ENCODE results near the gene BRCA2.

Gene BRCA2

DNA sequence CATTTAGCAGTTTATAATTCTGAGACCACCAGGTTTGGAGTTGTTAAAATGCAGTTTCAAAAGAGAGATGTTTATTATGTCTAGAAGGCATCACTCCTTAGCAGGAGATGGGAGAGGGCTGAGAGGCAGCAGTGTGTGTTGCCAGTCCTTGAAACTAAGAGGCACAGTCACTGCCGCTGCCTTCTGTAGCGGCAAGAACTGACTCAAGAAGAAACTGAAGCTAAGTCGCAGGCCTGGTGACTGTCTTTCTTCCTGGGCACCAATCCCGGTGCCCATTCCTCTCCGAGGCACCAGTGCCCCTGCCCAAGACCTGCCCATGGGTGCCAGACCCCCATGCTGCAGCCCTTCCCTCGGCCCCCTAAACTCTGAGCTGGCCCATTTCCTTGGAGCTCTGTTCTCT, 92.5 kb downstream of the BRCA2 start:
- H3K9me3 ChIP-seq (ENCODE audit: insufficient read depth, low read length): no peaks in the 10 kb centered on the region
- TF ChIP-seq EZH2phosphoT487 (conservative IDR thresholded peaks at IDR 0.05; ENCODE audit: low read length): no peak
- TF ChIP-seq, protein P1, sequence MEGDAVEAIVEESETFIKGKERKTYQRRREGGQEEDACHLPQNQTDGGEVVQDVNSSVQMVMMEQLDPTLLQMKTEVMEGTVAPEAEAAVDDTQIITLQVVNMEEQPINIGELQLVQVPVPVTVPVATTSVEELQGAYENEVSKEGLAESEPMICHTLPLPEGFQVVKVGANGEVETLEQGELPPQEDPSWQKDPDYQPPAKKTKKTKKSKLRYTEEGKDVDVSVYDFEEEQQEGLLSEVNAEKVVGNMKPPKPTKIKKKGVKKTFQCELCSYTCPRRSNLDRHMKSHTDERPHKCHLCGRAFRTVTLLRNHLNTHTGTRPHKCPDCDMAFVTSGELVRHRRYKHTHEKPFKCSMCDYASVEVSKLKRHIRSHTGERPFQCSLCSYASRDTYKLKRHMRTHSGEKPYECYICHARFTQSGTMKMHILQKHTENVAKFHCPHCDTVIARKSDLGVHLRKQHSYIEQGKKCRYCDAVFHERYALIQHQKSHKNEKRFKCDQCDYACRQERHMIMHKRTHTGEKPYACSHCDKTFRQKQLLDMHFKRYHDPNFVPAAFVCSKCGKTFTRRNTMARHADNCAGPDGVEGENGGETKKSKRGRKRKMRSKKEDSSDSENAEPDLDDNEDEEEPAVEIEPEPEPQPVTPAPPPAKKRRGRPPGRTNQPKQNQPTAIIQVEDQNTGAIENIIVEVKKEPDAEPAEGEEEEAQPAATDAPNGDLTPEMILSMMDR (IDR thresholded peaks at IDR 0.05; ENCODE audit: insufficient read depth, low read length, poor library complexity, severe bottlenecking): no peak

DNA sequence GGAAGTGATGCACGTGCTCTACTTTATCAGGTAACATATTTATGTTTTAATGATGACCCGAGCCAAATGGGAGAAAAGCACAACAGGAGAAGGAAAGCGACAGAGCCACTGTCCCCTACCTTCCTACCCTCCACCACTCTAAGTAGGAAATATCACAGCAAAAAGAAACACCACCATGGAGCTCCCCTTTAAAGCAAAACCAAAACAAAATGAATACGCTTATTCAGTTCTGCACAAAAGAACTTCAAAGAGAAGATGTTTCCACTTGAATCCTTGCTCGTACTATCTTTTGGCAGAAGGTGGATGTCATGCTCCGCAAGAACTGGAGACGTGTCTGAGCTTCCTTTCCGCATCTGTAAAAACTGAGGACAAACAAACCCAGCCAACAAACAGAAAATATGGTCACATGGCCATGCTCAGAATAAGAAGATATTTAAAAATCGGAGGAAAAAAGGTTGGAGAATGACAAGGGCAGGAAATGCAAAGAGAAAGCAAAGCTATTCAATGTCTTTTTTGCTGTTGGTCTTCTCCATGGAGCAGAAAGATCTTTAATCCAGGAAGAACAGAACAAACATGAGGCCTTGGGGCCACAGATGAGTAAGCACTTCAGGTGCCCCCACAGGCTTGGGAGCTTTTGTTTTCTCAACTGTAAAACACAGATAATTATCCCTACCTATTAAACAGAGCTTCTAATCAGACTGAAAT, 93.1 kb downstream of the BRCA2 start:
- no peak overlapping the region for H3K4me2 ChIP-seq (ENCODE audit: low read depth, low read length, poor library complexity, severe bottlenecking)
- H4K20me1 ChIP-seq (ENCODE audit: low read depth, low read length): no peaks in the 10 kb centered on the region
- no peak overlapping the region for H3K27ac ChIP-seq (ENCODE audit: low read depth, low read length)
- H3K9ac ChIP-seq (ENCODE audit: low read length): no peak overlapping the region
- H3F3A ChIP-seq (ENCODE audit: insufficient read depth): no peaks in the 10 kb centered on the region
- no peak overlapping the region for H2AFZ ChIP-seq (ENCODE audit: low read depth, low read length, severe bottlenecking)
- H3K79me2 ChIP-seq (ENCODE audit: insufficient read depth, low read length): no peaks in the 10 kb centered on the region
- no peak overlapping the region for H3K4me3 ChIP-seq (ENCODE audit: insufficient read depth, low read length, poor library complexity, severe bottlenecking)
- no peaks in the 10 kb centered on the region for H3K36me3 ChIP-seq (ENCODE audit: low read length)
- H3K27me3 ChIP-seq (ENCODE audit: low read length): no peaks in the 10 kb centered on the region
- TF ChIP-seq, protein P1 (IDR thresholded peaks at IDR 0.05; ENCODE audit: insufficient read depth, low read length, poor library complexity, severe bottlenecking): no peak
- no peak for TF ChIP-seq EZH2phosphoT487 (conservative IDR thresholded peaks at IDR 0.05; ENCODE audit: low read length)
- H3K9me2 ChIP-seq (replicated peaks; ENCODE audit: insufficient read depth, low read length): no peaks in the 10 kb centered on the region
- no peaks in the 10 kb centered on the region for H3K9me3 ChIP-seq (ENCODE audit: insufficient read depth, low read length)

More for the DNA sequence above, 92.5 kb downstream of the BRCA2 start:
- H2AFZ ChIP-seq (ENCODE audit: low read depth, low read length, severe bottlenecking): no peak overlapping the region
- H3K79me2 ChIP-seq (ENCODE audit: insufficient read depth, low read length): no peaks in the 10 kb centered on the region
- no peak overlapping the region for H3K4me2 ChIP-seq (ENCODE audit: low read depth, low read length, poor library complexity, severe bottlenecking)
- H3F3A ChIP-seq (ENCODE audit: insufficient read depth): no peaks in the 10 kb centered on the region
- H3K36me3 ChIP-seq (ENCODE audit: low read length): no peaks in the 10 kb centered on the region
- no peak overlapping the region for H3K9ac ChIP-seq (ENCODE audit: low read length)
- no peaks in the 10 kb centered on the region for H3K27me3 ChIP-seq (ENCODE audit: low read length)
- no peak overlapping the region for H3K27ac ChIP-seq (ENCODE audit: low read depth, low read length)
- H3K4me3 ChIP-seq (ENCODE audit: insufficient read depth, low read length, poor library complexity, severe bottlenecking): no peak overlapping the region
- no peaks in the 10 kb centered on the region for H3K9me2 ChIP-seq (replicated peaks; ENCODE audit: insufficient read depth, low read length)
- no peaks in the 10 kb centered on the region for H4K20me1 ChIP-seq (ENCODE audit: low read depth, low read length)

DNA sequence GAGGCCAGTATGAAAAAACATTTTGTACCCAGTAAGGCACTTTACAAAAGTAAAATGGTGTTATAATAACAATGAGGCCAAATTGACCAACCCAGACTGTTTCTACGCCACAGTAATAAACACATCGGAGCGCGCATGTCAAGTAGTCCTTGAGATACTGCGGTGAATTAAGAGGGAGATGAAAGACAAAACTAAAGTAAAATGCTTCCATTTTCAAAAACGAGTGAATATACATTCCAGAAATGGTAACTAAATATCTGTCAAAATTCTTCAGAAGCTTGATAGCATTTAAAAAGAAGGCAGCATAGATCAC, 93.6 kb downstream of the BRCA2 start:
- H3K9me3 ChIP-seq (ENCODE audit: insufficient read depth, low read length): no peaks in the 10 kb centered on the region
- no peak overlapping the region for H2AFZ ChIP-seq (ENCODE audit: low read depth, low read length, severe bottlenecking)
- no peak overlapping the region for H3K9ac ChIP-seq (ENCODE audit: low read length)
- no peaks in the 10 kb centered on the region for H3F3A ChIP-seq (ENCODE audit: insufficient read depth)
- no peak overlapping the region for H3K4me3 ChIP-seq (ENCODE audit: insufficient read depth, low read length, poor library complexity, severe bottlenecking)
- H3K79me2 ChIP-seq (ENCODE audit: insufficient read depth, low read length): no peaks in the 10 kb centered on the region
- no peaks in the 10 kb centered on the region for H3K9me2 ChIP-seq (replicated peaks; ENCODE audit: insufficient read depth, low read length)
- no peaks in the 10 kb centered on the region for H4K20me1 ChIP-seq (ENCODE audit: low read depth, low read length)
- no peaks in the 10 kb centered on the region for H3K36me3 ChIP-seq (ENCODE audit: low read length)
- no peaks in the 10 kb centered on the region for H3K27me3 ChIP-seq (ENCODE audit: low read length)
- TF ChIP-seq, protein P1 (IDR thresholded peaks at IDR 0.05; ENCODE audit: insufficient read depth, low read length, poor library complexity, severe bottlenecking): no peak
- no peak for TF ChIP-seq EZH2phosphoT487 (conservative IDR thresholded peaks at IDR 0.05; ENCODE audit: low read length)
- H3K27ac ChIP-seq (ENCODE audit: low read depth, low read length): no peak overlapping the region
- no peak overlapping the region for H3K4me2 ChIP-seq (ENCODE audit: low read depth, low read length, poor library complexity, severe bottlenecking)

Data from SU-DHL-6 (cell line).